Erythroblast (primary cell): ENCODE data around the gene PDE4D.

Experiments used
- GATA1 ChIP-seq: IDR thresholded peaks from 2 replicates; pipeline ENCODE4 v1.6.1; 2011; ENCODE audit warnings: low read depth, mild to moderate bottlenecking, control low read depth, low read length, moderate library complexity
- POLR2A ChIP-seq: IDR thresholded peaks from 2 replicates; pipeline ENCODE4 v1.6.1; 2011; ENCODE audit warnings: mild to moderate bottlenecking, low read length

- TF ChIP-seq POLR2A: no peak
- no peak for TF ChIP-seq GATA1
These were observed 208.4 kb downstream of the PDE4D start for GRCh38 chr5:59685191-59685530.
